AG10803 (cell line): ENCODE data around the gene GMDS.

Experiments
- DNase-seq: peaks from one replicate; pipeline ENCODE4 v3.0.0; 2010; ENCODE audit warnings: low read depth
- H3K4me3 ChIP-seq: 2 replicates; pipeline ENCODE4 v1.5.1; 2011; ENCODE audit warnings: mild to moderate bottlenecking, low read length, control low read depth
- CTCF ChIP-seq: conservative IDR thresholded peaks from 2 replicates; pipeline ENCODE4 v1.5.1; 2011; ENCODE audit warnings: mild to moderate bottlenecking, low read length, control low read depth, inconsistent platforms

The GMDS gene

GRCh38 chr6:1802491-1803395 is 442.7 kb downstream of the GMDS start:
- TF ChIP-seq CTCF: no peak
- H3K4me3 ChIP-seq: no peak overlapping the region
- peak; percentile 36 for DNase-seq

- TF ChIP-seq CTCF: no peak
- no peak for DNase-seq
- H3K4me3 ChIP-seq: no peak overlapping the region
Observed at GRCh38 chr6:1801401-1801800, 444.0 kb downstream of the GMDS start.

DNA sequence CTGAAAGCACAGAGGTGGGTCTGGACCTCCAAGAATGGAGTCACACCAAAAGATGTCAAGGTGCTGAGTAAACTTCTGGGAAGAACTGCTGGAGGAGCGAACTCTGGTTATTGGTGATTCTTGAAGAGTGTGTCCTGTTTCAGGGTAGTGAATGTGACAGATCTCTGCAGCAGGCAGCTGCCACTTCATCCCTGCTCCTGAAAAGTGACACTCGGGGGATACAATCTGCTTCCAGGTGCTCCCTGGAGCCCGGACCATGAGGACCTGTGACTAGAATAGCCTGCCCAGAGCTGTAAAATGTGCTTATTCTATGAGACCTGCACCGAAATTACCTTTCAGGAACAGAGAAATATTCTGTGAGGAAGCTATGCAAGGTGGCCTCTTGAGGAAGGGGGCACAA is 444.6 kb downstream of the GMDS start:
- TF ChIP-seq CTCF: no peak
- no peak for DNase-seq
- no peak overlapping the region for H3K4me3 ChIP-seq

DNA sequence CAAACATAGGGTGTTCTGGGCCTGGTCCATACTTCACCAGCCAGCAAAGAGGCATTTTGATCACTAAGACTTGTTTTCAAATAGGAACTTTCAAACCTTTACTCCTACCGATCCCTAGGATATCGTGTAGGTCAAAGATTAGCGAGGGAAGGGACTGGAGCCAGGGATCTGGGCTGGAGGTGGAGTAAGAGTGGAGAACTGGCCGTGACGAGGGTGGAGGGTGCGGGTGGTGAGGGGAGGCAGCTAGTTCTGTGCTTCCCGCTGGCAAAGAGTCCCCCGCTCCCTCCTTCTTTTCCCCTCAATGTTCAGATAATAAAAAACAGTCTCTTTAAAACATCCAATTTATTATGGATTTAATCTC is 446.5 kb downstream of the GMDS start:
- no peak for DNase-seq
- TF ChIP-seq CTCF: no peak
- H3K4me3 ChIP-seq: no peak overlapping the region

DNA sequence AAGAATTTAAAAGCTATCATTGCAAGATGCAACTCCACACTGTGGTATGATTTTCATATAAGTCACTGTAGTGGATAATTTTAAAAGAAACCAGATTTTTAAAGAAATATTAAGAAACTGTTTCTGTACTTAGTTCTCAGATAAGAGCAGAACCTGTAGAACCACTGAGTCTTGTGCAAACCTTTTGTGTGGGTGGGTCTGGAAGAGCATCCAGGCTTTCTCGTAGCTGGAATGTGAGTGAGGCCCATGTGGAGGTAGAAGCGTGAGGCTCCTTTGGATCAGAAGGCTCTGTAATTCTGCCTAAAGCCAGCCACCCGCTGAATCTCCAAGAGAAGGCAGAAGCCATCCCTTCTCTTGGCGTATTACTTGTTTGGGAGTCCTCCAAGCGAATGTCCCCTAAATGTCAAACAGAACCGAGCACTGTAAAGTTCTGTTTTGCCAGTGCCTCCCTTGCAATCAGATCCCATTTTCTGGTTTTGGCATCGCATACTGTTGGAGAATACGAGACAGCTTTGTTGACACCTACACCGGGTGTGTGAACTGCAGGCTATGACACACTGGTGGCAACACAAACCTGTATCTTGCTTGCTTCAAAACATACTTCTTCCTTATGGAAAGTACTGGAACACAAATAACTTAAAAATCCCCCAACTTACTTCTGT is 447.0 kb downstream of the GMDS start:
- no peak for DNase-seq
- H3K4me3 ChIP-seq: no peak overlapping the region
- TF ChIP-seq CTCF: no peak

DNA sequence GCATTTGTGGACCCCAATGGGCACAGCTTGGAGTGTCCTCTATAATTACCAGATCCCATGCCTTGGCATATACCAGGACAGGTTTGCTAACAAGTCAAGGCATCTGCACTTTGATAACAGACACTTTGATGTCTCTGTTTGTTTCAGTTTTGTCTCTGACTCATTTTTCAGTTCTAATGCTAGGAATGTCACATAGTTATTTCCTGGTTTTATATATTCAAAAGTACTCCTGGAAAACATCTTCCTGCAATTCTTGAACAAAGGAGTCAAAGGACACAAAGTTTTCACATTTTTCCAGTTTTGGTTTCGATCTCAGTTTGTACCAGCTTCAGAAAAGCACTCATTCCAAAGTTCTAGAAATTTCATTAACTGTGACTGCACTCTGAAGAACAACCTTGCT is 447.6 kb downstream of the GMDS start:
- H3K4me3 ChIP-seq: no peak overlapping the region
- peak; percentile 18 for DNase-seq
- no peak for TF ChIP-seq CTCF
